Stimulated activated effector memory CD8-positive, alpha-beta T cell treated with anti-CD3 and anti-CD28 coated beads, Interleukin-12 subunit alpha, Interleukin-12 subunit beta, amount 100 ng/mL, for 72 hours (primary cell): ENCODE results near the gene ENPP6.

ENCODE experiments used
- ATAC-seq: fragments of 150-1000 bp; cut with Tn5 transposase; 2 replicates; pipeline ENCODE4 v1.10.0; 2021
- DNase-seq, 2 donors: peaks; one replicate each; pipeline ENCODE4 v3.0.0; 2021 to 2022; ENCODE audit warnings: low spot score in 2 of 2
- H3K27ac Mint-ChIP-seq: one replicate; pipeline ENCODE4 v1.8.0; 2022; ENCODE audit warnings: mild to moderate bottlenecking, mixed read lengths
- H3K36me3 Mint-ChIP-seq: one replicate; pipeline ENCODE4 v1.8.0; 2022; ENCODE audit warnings: mild to moderate bottlenecking, mixed read lengths
- H3K4me1 Mint-ChIP-seq: one replicate; pipeline ENCODE4 v1.8.0; 2022; ENCODE audit warnings: mixed read lengths
- H3K4me3 Mint-ChIP-seq: one replicate; pipeline ENCODE4 v1.8.0; 2022; ENCODE audit warnings: mild to moderate bottlenecking, mixed read lengths
- H3K9me3 Mint-ChIP-seq: one replicate; pipeline ENCODE4 v1.8.0; 2022; ENCODE audit warnings: mixed read lengths

ENPP6 gene

GRCh38 chr4:184188443-184189400 is 29.0 kb downstream of the ENPP6 start:
- no peak overlapping the region for H3K27ac Mint-ChIP-seq
- H3K4me1 Mint-ChIP-seq, result no peaks in the 10 kb centered on the region
- DNase-seq (no peak), ATAC-seq (no peak)
- H3K9me3 Mint-ChIP-seq, result no peaks in the 10 kb centered on the region
- H3K36me3 Mint-ChIP-seq, result no peaks in the 10 kb centered on the region
- no peak overlapping the region for H3K4me3 Mint-ChIP-seq

DNA sequence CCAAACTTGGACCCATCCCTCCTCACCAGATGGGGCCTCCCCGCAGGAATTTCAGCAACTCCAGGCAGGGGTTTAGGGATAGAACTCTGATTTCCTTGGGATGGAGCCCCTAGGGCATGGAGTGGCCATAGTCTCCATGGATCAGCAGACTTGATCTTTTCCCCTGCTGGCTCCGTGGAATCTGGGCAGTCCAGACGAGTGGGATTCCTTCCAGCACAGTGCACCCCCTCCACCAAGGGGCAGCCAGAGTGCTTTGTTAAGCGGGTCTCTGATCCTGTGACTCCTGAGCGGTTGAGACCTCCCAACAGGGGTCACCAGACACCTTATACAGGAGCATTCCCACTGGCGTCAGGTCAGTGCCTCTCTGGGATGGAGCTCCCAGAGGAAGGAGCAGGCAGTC is 40.4 kb downstream of the ENPP6 start:
- ATAC-seq (no peak), DNase-seq (no peak)
- H3K27ac Mint-ChIP-seq, result no peak overlapping the region
- no peaks in the 10 kb centered on the region for H3K36me3 Mint-ChIP-seq
- peaks cover 3% of the 10 kb centered on the region for H3K4me1 Mint-ChIP-seq
- H3K4me3 Mint-ChIP-seq, result no peak overlapping the region
- H3K9me3 Mint-ChIP-seq, result peaks cover 14% of the 10 kb centered on the region

DNA sequence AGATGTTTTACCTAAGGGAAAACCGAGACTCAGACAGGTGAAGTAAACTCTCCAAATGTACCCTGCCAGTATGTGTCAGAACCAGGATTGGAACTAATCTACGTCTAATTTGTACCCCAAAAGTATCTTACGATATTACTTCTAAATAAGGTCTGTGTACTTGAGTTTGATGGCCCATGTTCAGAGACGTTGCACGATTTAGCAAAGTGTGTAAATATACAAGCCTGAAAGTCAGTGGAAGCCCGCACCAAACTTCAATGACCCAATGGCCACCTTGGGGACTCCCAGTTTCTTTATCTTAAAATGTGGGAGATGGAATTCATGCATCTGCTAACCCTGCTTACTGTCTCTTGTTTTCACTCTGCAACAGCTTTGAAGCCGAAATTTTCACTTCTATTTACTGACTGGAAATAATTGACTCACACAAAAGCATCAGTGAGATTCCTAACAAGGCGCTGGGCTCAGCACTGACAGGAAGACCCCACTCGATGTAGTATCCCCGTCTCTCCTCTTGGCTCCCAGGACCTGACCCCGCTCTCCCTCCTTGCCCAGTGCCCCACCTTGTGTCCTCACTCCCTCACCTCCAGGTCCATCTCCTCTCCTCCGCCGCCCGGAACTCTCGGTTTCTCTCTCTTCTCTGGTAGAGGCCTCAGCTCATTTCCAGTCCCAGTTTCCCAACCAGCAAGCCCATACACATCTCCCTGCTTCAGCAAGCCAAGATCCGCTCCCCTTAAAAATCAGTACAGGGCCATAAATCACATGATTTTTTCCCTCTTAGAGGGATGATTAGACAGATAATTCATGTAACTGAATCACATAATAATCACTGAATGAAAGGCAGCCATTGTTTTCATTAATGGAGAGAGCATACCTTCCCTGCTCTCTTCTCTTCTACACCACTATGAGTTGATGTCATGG is 42.8 kb downstream of the ENPP6 start:
- no peak overlapping the region for H3K4me3 Mint-ChIP-seq
- peaks cover 8% of the 10 kb centered on the region for H3K9me3 Mint-ChIP-seq
- peaks cover 17% of the 10 kb centered on the region for H3K4me1 Mint-ChIP-seq
- H3K27ac Mint-ChIP-seq, result no peak overlapping the region
- H3K36me3 Mint-ChIP-seq, result peaks cover 6% of the 10 kb centered on the region
- no peak for ATAC-seq
- DNase-seq, result no peak

GRCh38 chr4:184171011-184171410 is 46.7 kb downstream of the ENPP6 start:
- peak overlapping the region; percentile 63 for H3K27ac Mint-ChIP-seq
- peaks cover 28% of the 10 kb centered on the region for H3K4me1 Mint-ChIP-seq
- ATAC-seq, result no peak
- no peak overlapping the region for H3K4me3 Mint-ChIP-seq
- DNase-seq, result no peak
- peaks cover 6% of the 10 kb centered on the region for H3K36me3 Mint-ChIP-seq
- H3K9me3 Mint-ChIP-seq, result no peaks in the 10 kb centered on the region

DNA sequence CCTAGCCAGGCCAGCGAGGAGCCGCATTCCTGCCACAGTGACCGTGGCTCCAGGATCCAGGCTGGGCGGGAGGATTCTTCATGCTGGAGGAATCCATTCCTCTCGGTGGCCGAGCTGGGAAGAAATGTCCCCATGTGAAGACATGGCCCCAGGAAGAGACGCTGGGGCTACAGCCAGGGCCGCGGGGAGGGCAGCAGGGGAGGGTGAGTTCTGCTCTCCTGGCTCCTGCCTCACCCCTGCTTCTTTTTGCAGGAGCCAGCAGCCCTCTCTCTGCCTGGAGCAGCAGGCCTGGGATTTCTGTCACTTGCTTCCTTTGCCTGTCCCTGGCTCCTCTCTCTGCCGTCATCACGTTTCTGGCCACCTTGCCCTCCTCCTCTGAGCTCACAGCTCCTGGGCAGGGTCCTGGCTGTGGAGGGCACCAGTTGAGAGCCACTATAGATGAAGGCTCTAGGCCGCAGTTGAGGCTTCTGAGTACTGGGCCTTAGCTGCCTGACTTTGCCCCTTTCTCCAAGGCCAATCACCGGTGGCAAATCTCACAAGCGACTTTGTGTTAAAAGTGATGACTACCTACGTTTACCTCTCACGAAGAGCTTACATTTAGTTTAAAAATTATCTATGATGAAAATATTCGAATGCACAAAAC is 48.3 kb downstream of the ENPP6 start:
- Mint-ChIP-seq H3K36me3 (peaks cover 6% of the 10 kb centered on the region), H3K4me3 (peak overlapping the region; percentile 26)
- DNase-seq, result no peak

GRCh38 chr4:184168406-184169019 is 49.2 kb downstream of the ENPP6 start:
- H3K36me3 Mint-ChIP-seq, result peaks cover 6% of the 10 kb centered on the region
- H3K4me1 Mint-ChIP-seq, result peaks cover 28% of the 10 kb centered on the region
- DNase-seq (peak; percentile 59 to 83), ATAC-seq (peak; percentile 82)
- H3K27ac Mint-ChIP-seq, result no peak overlapping the region
- no peaks in the 10 kb centered on the region for H3K9me3 Mint-ChIP-seq
- H3K4me3 Mint-ChIP-seq, result peak overlapping the region; percentile 26

More for the DNA sequence above, 48.3 kb downstream of the ENPP6 start:
- H3K4me1 Mint-ChIP-seq, result peaks cover 28% of the 10 kb centered on the region
- no peak overlapping the region for H3K27ac Mint-ChIP-seq
- no peak for ATAC-seq
- H3K9me3 Mint-ChIP-seq, result no peaks in the 10 kb centered on the region

DNA sequence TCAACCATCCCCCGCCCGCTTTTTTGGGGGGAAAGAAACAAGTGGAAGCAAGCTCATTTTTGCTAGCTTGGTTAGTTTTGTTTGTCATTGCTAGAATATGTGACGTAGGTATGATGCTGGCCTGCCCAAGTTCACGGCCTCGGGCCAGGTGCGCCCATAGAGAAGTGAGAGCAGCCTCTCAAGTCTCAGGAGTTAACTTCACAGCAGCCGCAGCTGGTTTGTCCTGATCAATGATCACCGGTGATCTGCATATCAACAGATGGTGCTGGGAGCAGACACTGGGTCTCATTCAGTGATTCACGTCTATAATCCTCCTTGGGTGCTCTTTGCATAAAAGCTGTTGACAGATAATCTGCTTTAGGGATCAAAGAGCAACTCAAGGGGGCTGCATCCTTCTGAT is 50.1 kb downstream of the ENPP6 start:
- peaks cover 28% of the 10 kb centered on the region for H3K4me1 Mint-ChIP-seq
- no peak overlapping the region for H3K4me3 Mint-ChIP-seq
- H3K9me3 Mint-ChIP-seq, result no peaks in the 10 kb centered on the region
- H3K27ac Mint-ChIP-seq, result no peak overlapping the region
- ATAC-seq (no peak), DNase-seq (no peak)
- H3K36me3 Mint-ChIP-seq, result peaks cover 6% of the 10 kb centered on the region

DNA sequence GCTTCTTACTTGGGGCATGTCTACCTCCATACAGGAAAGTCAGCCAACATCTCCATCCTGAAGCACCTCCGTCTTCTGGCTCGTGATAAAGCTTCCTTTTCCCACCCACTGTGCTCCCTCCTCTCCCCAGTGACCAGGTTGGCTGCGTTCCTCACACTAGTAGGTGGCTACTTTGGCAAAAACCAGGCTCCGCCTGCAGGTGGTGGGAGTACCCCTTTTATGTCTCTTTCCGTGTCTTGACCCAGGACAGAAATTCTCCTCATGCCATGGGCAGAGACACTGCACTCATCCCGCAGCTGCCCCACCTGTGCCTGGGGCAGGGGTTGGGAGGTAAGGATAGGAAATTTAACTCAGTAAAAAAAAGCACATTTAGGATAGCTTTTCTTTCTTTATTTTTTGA is 50.9 kb downstream of the ENPP6 start:
- Mint-ChIP-seq H3K36me3 (peaks cover 2% of the 10 kb centered on the region), H3K4me3 (no peak overlapping the region), H3K4me1 (peaks cover 20% of the 10 kb centered on the region), H3K9me3 (no peaks in the 10 kb centered on the region), H3K27ac (no peak overlapping the region)
- ATAC-seq, result no peak
- no peak for DNase-seq

DNA sequence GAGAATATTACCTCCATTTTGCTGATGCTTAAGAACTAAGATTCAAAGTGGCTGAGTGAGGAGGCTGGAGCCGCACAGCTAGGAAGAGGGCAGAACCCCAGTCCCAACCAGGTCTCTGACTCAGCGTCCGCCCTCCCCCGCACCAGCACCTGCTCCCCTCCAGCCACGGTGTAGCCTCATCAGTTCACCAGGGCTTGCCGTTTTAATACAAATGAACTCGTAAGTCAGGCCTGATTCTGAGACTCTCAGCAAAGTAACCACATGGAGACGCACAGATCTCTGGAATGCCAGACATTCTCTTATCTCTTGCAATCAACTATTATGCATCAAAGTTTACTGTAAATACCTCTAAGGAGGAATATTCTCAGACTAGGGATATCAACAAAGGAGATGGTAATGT is 52.4 kb downstream of the ENPP6 start:
- ATAC-seq (peak; percentile 46), DNase-seq (no peak)
- no peak overlapping the region for H3K4me3 Mint-ChIP-seq
- H3K4me1 Mint-ChIP-seq, result peaks cover 11% of the 10 kb centered on the region
- no peak overlapping the region for H3K27ac Mint-ChIP-seq
- H3K9me3 Mint-ChIP-seq, result no peaks in the 10 kb centered on the region
- H3K36me3 Mint-ChIP-seq, result no peaks in the 10 kb centered on the region

GRCh38 chr4:184163813-184164212 is 53.9 kb downstream of the ENPP6 start:
- Mint-ChIP-seq H3K4me1 (peaks cover 7% of the 10 kb centered on the region), H3K27ac (no peak overlapping the region), H3K4me3 (no peak overlapping the region), H3K36me3 (no peaks in the 10 kb centered on the region), H3K9me3 (no peaks in the 10 kb centered on the region)
- DNase-seq (no peak), ATAC-seq (peak; percentile 47)

DNA sequence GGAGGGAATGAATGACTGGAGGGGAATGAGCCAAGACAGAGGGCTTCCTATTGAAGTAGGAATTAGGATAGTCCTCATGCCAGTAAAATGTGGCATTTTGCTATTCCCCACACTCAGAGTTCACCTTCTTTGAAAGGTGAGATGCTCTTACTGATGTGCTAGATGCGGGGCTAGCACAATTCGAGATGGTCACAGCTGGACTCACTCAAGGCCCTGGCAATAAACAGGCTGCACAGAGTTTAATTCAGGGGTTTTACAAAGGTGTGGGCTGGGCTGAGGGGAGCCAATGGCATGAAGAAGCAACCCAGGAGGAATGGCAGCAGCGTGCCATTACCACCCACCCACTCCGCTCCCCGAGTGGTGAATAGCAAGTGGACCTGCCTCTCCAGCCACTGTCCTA is 55.1 kb downstream of the ENPP6 start:
- Mint-ChIP-seq H3K36me3 (no peaks in the 10 kb centered on the region), H3K4me1 (no peaks in the 10 kb centered on the region), H3K4me3 (no peak overlapping the region), H3K27ac (no peak overlapping the region), H3K9me3 (no peaks in the 10 kb centered on the region)
- DNase-seq (no peak), ATAC-seq (no peak)

DNA sequence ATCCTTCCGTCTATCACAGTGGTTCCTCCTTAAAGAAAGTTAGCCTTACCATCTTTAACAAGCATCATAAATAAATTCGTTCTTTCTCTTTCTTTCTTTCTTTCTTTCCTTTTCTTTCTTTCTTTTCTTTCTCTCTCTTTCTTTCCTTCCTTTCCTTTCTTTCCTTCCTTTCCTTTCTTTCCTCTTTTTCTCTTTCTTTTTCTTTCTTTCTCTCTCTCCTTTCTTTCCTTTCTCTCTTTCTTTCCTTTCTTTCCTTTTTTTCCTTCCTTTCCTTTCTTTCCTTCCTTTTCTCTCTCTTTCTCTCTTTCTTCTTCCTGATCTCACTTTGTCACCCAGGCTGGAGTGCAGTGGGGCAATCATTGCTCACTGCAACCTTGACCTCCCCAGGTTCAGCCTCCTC is 60.4 kb downstream of the ENPP6 start:
- Mint-ChIP-seq H3K4me3 (no peak overlapping the region), H3K4me1 (peaks cover 6% of the 10 kb centered on the region), H3K27ac (no peak overlapping the region), H3K9me3 (no peaks in the 10 kb centered on the region), H3K36me3 (no peaks in the 10 kb centered on the region)
- DNase-seq (no peak), ATAC-seq (no peak)

GRCh38 chr4:184156163-184156920 is 61.3 kb downstream of the ENPP6 start:
- no peak overlapping the region for H3K27ac Mint-ChIP-seq
- H3K4me1 Mint-ChIP-seq, result peaks cover 6% of the 10 kb centered on the region
- DNase-seq, result no peak
- ATAC-seq, result no peak
- no peaks in the 10 kb centered on the region for H3K9me3 Mint-ChIP-seq
- no peaks in the 10 kb centered on the region for H3K36me3 Mint-ChIP-seq
- no peak overlapping the region for H3K4me3 Mint-ChIP-seq

- H3K27ac Mint-ChIP-seq, result no peak overlapping the region
- ATAC-seq (no peak), DNase-seq (no peak)
- H3K4me1 Mint-ChIP-seq, result peaks cover 6% of the 10 kb centered on the region
- H3K9me3 Mint-ChIP-seq, result no peaks in the 10 kb centered on the region
- H3K36me3 Mint-ChIP-seq, result no peaks in the 10 kb centered on the region
- no peak overlapping the region for H3K4me3 Mint-ChIP-seq
These were observed 63.5 kb downstream of the ENPP6 start for GRCh38 chr4:184154199-184154598.
